Measurements from ENCODE around the gene TNFRSF13B. TPM values are rescaled to one million over a fixed set of nuclear protein-coding genes. Genes with fewer than 3 reads are reported as not detected.
"Not testable (repeated sequence)": the region's sequence is repeated elsewhere in the genome, so short reads cannot be mapped to it uniquely, and the experiment has no call there.

Gene TNFRSF13B
- total RNA-seq, 1 donor from 2014 or later = not detected

DNA sequence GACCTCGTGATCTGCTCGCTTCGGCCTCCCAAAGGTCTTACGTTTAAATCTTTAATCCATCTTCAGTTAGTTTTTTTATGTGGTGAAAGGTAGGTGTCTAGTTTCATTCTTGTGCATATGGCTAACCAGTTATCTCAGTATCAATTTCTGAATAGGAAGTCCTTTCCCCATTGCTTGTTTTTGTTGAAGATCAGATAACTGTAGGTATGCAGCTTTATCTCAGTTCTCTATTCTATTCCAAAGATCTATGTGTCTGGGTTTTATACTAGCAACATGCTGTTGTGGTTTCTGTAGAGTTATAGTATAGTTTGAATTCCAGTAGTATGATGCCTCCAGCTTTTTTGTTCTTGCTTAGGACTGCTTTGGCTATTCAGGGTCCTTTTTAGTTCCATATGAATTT lies 65.2 kb downstream of the TNFRSF13B start:
- H3K27ac ChIP-seq = no peak overlapping the region
- no peaks in the 10 kb centered on the region for H3K36me3 ChIP-seq
- no peaks in the 10 kb centered on the region for H3K27me3 ChIP-seq
- no peaks in the 10 kb centered on the region for H3K4me1 ChIP-seq
- intact Hi-C loops (cut with DNase I) = no loop called here
- no peak for DNase-seq (ENCODE audit: low spot score in 2 of 2)
- TF ChIP-seq, protein P1, sequence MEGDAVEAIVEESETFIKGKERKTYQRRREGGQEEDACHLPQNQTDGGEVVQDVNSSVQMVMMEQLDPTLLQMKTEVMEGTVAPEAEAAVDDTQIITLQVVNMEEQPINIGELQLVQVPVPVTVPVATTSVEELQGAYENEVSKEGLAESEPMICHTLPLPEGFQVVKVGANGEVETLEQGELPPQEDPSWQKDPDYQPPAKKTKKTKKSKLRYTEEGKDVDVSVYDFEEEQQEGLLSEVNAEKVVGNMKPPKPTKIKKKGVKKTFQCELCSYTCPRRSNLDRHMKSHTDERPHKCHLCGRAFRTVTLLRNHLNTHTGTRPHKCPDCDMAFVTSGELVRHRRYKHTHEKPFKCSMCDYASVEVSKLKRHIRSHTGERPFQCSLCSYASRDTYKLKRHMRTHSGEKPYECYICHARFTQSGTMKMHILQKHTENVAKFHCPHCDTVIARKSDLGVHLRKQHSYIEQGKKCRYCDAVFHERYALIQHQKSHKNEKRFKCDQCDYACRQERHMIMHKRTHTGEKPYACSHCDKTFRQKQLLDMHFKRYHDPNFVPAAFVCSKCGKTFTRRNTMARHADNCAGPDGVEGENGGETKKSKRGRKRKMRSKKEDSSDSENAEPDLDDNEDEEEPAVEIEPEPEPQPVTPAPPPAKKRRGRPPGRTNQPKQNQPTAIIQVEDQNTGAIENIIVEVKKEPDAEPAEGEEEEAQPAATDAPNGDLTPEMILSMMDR (IDR thresholded peaks at IDR 0.05) = no peak
- H3K4me3 ChIP-seq = no peak overlapping the region
- no peaks in the 10 kb centered on the region for H3K9me3 ChIP-seq

DNA sequence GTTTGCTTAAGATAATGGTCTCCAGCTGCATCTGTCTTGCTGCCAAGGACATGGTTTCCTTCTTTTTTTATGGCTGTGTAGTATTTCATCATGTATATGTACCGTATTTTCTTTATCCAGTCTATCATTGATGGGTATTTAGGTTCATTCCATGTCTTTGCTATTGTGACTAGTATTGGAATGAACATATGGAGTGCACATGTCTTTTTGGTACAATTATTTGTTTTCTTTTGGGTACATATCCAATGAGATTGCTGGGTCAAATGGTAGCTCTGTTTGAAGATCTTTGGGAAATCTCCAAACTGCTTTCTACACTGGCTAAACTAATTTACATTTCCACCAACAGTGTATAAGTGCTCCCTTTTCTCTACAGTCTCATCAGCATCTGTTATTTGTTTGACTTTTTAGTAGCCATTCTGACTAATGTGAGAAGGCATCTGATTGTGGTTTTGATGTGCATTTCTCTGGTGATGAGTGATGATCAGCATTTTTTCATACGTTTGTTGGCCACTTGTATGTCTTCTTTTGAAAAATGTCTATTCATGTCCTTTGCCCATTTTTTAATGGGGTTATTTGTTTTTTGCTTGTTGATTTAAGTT lies 66.2 kb downstream of the TNFRSF13B start:
- TF ChIP-seq, protein P1 (IDR thresholded peaks at IDR 0.05) = no peak
- intact Hi-C loops (cut with DNase I) = no loop called here
- no peak for DNase-seq (ENCODE audit: low spot score in 2 of 2)
- H3K27me3 ChIP-seq = no peaks in the 10 kb centered on the region
- no peaks in the 10 kb centered on the region for H3K4me1 ChIP-seq
- no peaks in the 10 kb centered on the region for H3K9me3 ChIP-seq
- no peak overlapping the region for H3K4me3 ChIP-seq
- H3K36me3 ChIP-seq = no peaks in the 10 kb centered on the region
- no peak overlapping the region for H3K27ac ChIP-seq

DNA sequence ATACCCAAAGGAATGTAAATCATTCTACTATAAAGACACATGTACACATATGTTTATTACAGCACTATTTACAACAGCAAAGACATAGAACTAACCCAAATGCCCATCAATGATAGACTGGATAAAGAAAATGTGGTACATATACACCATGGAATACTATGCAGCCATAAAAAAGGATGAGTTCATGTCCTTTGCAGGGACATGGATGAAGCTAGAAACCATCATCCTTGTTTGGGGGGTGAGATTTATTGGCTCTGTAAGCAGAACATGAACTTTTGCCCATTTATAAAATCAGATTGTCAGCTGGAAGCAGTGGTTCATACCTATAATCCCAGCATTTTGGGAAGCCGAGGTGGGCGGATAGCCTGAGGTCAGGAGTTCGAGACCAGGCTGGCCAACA lies 68.8 kb downstream of the TNFRSF13B start:
- H3K9me3 ChIP-seq; H3K27me3 ChIP-seq; H3K4me1 ChIP-seq; DNase-seq (ENCODE audit: low spot score in 2 of 2); intact Hi-C loops (cut with DNase I); H3K27ac ChIP-seq; H3K4me3 ChIP-seq; H3K36me3 ChIP-seq: not testable (repeated sequence)

DNA sequence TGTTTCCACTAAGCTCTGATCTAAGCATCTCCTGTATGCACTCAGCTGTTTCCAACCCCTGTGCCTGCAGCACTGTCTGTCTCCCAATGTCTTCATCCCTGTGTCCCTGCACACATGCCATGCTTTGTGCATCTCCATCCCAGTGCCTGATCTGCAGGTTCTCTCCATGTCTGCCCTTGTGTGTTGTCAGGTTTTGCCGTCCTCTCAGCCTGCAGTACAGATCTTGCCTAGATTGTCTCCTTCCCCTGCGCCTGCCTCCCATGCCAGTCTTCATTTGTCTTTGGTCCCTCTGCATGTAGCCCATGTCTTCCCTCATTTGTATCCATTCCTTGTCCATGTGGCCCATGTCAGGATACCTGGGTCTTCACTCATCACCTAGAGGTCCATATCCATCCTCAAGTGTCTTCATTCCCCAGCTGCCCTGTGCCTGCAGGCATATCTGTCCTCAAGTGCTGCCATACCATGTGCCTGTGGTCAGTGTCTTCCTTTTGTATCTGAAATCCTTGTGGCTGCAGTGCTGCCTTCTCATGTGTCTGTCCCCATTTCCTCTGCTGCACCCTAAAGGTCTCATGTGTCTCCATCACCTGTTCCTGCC lies 71.5 kb downstream of the TNFRSF13B start:
- H3K9me3 ChIP-seq = no peaks in the 10 kb centered on the region
- H3K27ac ChIP-seq = no peak overlapping the region
- TF ChIP-seq, protein P1 (IDR thresholded peaks at IDR 0.05) = no peak
- no peaks in the 10 kb centered on the region for H3K27me3 ChIP-seq
- H3K4me3 ChIP-seq = no peak overlapping the region
- H3K36me3 ChIP-seq = no peaks in the 10 kb centered on the region
- no peaks in the 10 kb centered on the region for H3K4me1 ChIP-seq
- intact Hi-C loops (cut with DNase I) = no loop called here
- no peak for DNase-seq (ENCODE audit: low spot score in 2 of 2)

DNA sequence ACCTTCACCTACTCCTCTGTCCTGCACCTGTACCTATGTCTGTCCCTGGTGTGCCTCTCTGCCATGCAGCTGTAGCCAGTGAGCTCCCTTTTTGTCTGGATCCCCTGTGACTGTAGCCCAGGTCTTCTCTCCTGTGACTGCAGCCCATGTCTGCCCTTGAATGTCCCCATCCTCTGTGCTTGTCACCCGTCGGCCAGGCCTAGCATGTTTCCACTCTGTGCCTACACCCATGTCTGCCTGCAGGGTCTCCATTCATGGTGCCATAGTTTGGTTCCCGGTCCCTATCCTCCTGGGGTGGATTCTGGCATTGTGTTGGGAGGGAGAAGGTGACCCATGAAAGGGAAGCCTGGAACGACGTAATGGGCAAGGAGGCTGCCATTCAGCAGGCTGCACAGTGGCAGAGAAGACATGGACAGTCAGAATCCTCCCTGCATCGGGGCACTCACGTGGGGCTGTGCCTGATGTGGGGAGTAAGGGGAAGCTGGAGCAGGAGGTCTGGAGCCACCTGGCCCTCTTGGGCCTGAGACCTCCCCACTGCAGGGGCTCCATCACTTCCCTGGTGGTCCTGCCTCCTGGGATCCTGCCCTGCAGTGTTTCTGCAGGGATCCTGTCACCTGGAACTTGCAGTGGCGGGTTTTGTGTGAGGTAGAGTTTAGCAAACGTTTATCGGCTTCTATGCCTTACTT lies 74.6 kb downstream of the TNFRSF13B start:
- H3K4me3 ChIP-seq; H3K36me3 ChIP-seq; H3K4me1 ChIP-seq; H3K27me3 ChIP-seq; intact Hi-C loops (cut with DNase I); H3K27ac ChIP-seq; DNase-seq (ENCODE audit: low spot score in 2 of 2); H3K9me3 ChIP-seq: not testable (repeated sequence)

DNA sequence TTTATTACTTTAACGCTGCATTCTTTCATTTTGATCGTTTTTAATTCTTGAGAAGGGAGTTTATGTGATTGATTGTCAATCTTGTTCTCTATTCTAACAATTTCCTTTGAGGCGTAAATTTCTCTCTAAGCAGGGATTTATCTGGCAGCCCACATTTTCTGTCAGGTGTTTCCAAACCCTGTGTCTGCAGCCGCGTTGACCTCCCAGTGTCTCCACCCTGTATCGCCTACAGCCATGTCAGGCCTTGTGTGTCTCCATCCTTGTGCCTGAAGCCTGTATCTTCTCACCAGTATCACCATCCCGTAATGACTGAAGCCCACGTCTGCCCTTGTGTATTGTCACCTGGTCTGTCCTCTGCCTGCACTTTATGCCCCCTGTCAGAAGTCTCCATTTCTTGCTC lies 75.7 kb downstream of the TNFRSF13B start:
- H3K36me3 ChIP-seq; H3K4me1 ChIP-seq; H3K27ac ChIP-seq; H3K4me3 ChIP-seq; DNase-seq (ENCODE audit: low spot score in 2 of 2); H3K9me3 ChIP-seq; intact Hi-C loops (cut with DNase I); H3K27me3 ChIP-seq: not testable (repeated sequence)

DNA sequence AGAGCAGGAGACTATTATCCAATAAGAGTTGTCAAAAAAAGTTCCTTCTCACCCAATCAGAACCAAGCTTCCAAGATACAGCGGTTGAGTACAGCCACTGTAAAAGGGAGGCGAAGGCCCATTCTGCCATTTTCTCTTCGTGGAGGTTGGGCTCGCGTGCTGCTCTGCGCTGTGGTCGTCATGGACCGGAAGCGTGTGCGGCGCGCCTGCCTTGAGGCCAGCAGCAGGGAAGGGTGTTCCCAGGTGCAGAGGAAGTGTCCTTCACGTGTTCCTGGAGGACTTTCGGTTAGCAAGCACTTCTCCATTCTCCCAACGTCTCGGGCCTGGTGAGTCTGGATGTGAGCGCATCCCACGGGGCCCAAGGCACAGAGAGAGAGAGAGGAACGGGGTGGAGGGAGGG lies 78.4 kb downstream of the TNFRSF13B start:
- DNase-seq (ENCODE audit: low spot score in 2 of 2); H3K9me3 ChIP-seq; H3K36me3 ChIP-seq; H3K27me3 ChIP-seq; H3K27ac ChIP-seq; H3K4me3 ChIP-seq; intact Hi-C loops (cut with DNase I); H3K4me1 ChIP-seq: not testable (repeated sequence)

DNA sequence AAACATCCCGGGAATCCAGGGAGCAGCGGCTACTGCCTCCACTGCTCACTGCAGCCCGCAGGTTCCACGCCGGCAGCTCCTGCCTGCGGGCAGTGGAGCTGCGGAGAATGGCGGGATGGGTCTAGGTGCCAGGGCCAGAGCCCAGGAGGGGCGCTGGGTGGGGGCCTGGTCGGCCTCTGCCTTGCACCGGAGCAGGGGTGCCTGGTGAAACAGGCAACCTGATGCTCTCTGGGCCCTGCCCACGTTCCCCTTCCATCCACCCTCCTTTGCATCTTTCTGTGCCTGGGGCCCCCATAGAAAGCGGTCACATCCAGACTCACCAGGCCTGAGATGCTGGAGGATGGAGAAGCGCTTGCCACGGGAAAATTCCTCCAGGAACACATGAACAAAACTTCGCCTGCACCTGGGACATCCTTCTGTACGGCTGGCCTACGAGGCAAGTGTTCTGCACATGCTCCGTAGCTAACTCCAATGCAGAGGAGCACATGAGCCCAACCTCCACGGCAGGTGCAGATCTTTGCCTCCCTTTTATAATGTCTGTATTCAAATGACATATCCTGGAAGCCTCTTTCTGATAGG lies 79.0 kb downstream of the TNFRSF13B start:
- DNase-seq (ENCODE audit: low spot score in 2 of 2); H3K4me1 ChIP-seq; H3K4me3 ChIP-seq; H3K36me3 ChIP-seq; H3K9me3 ChIP-seq; intact Hi-C loops (cut with DNase I); H3K27ac ChIP-seq; H3K27me3 ChIP-seq: not testable (repeated sequence)
